ENCODE results near the gene RBL2. TPM values are rescaled to one million over a fixed set of nuclear protein-coding genes. Genes with fewer than 3 reads are reported as not detected.
A peak's percentile ranks its signal among the peaks of the same experiment; 100 is the strongest.

Gene RBL2
- total RNA-seq, 1 donor from 2014 or later: 64.3 TPM

- H3K27ac ChIP-seq: no peak overlapping the region
- H3K9me3 ChIP-seq: no peaks in the 10 kb centered on the region
- DNase-seq (ENCODE audit: low spot score in 2 of 2): no peak
- H3K27me3 ChIP-seq: no peaks in the 10 kb centered on the region
- peaks cover 52 to 83% of the 10 kb centered on the region in 2 donors for H3K36me3 ChIP-seq
- no peaks in the 10 kb centered on the region for H3K4me1 ChIP-seq
- TF ChIP-seq CTCF (IDR thresholded peaks at IDR 0.05): no peak
- H3K4me3 ChIP-seq: no peak overlapping the region
- intact Hi-C loops (cut with DNase I): no loop called here
Observed at GRCh38 chr16:53478965-53479364, 44.7 kb downstream of the RBL2 start.

GRCh38 chr16:53480394-53480793 is 46.1 kb downstream of the RBL2 start:
- Histone ChIP-seq H3K9me3 (no peaks in the 10 kb centered on the region), H3K27ac (no peak overlapping the region), H3K4me3 (no peak overlapping the region), H3K27me3 (no peaks in the 10 kb centered on the region), H3K4me1 (no peaks in the 10 kb centered on the region), H3K36me3 (peaks cover 57 to 85% of the 10 kb centered on the region in 2 donors)
- no peak for TF ChIP-seq CTCF (IDR thresholded peaks at IDR 0.05)
- DNase-seq (ENCODE audit: low spot score in 2 of 2): no peak
- intact Hi-C loops (cut with DNase I): no loop called here

GRCh38 chr16:53482123-53482522 is 47.9 kb downstream of the RBL2 start:
- no peaks in the 10 kb centered on the region for H3K4me1 ChIP-seq
- no peak overlapping the region for H3K4me3 ChIP-seq
- no peak for TF ChIP-seq CTCF (IDR thresholded peaks at IDR 0.05)
- H3K27ac ChIP-seq: no peak overlapping the region
- peaks cover 68 to 94% of the 10 kb centered on the region in 2 donors for H3K36me3 ChIP-seq
- no peaks in the 10 kb centered on the region for H3K27me3 ChIP-seq
- DNase-seq (ENCODE audit: low spot score in 2 of 2): no peak
- intact Hi-C loops (cut with DNase I): no loop called here
- H3K9me3 ChIP-seq: no peaks in the 10 kb centered on the region

- no peak for TF ChIP-seq CTCF (IDR thresholded peaks at IDR 0.05)
- no peak overlapping the region for H3K27ac ChIP-seq
- H3K9me3 ChIP-seq: no peaks in the 10 kb centered on the region
- no peak overlapping the region for H3K4me3 ChIP-seq
- no peaks in the 10 kb centered on the region for H3K4me1 ChIP-seq
- peaks cover 63 to 77% of the 10 kb centered on the region in 2 donors for H3K36me3 ChIP-seq
- no peak for DNase-seq (ENCODE audit: low spot score in 2 of 2)
- intact Hi-C loops (cut with DNase I): no loop called here
- no peaks in the 10 kb centered on the region for H3K27me3 ChIP-seq
Observed at GRCh38 chr16:53484542-53484941, 50.3 kb downstream of the RBL2 start.

GRCh38 chr16:53486230-53486629 is 52.0 kb downstream of the RBL2 start:
- Histone ChIP-seq H3K36me3 (peaks cover 52 to 72% of the 10 kb centered on the region in 2 donors), H3K4me3 (no peak overlapping the region), H3K27ac (no peak overlapping the region), H3K9me3 (no peaks in the 10 kb centered on the region), H3K27me3 (no peaks in the 10 kb centered on the region), H3K4me1 (no peaks in the 10 kb centered on the region)
- intact Hi-C loops (cut with DNase I): no loop called here
- no peak for TF ChIP-seq CTCF (IDR thresholded peaks at IDR 0.05)
- no peak for DNase-seq (ENCODE audit: low spot score in 2 of 2)

GRCh38 chr16:53489755-53490154 is 55.5 kb downstream of the RBL2 start:
- intact Hi-C loops (cut with DNase I): no loop called here
- no peak for TF ChIP-seq CTCF (IDR thresholded peaks at IDR 0.05)

More at GRCh38 chr16:53489755-53490154, 55.5 kb downstream of the RBL2 start:
- H3K36me3 ChIP-seq: peaks cover 58 to 66% of the 10 kb centered on the region in 2 donors
- no peak for DNase-seq (ENCODE audit: low spot score in 2 of 2)
- no peaks in the 10 kb centered on the region for H3K9me3 ChIP-seq
- no peak overlapping the region for H3K4me3 ChIP-seq
- H3K27ac ChIP-seq: peak overlapping the region in 1 of 2 donors; percentile 15
- no peaks in the 10 kb centered on the region for H3K27me3 ChIP-seq
- H3K4me1 ChIP-seq: no peaks in the 10 kb centered on the region
